GM12891 (cell line): ENCODE data around the gene CD226.

ENCODE experiments used
- POLR2A ChIP-seq: IDR thresholded peaks from 2 replicates; pipeline ENCODE4 v1.6.1; 2011; ENCODE audit warnings: low read depth, low read length, control low read depth
- POLR2AphosphoS5 ChIP-seq: IDR thresholded peaks from 2 replicates; pipeline ENCODE4 v1.6.1; 2011; ENCODE audit warnings: low read depth, low read length, control low read depth

- TF ChIP-seq POLR2A (no peak), POLR2AphosphoS5 (no peak)
Observed at GRCh38 chr18:69845593-69846506, 101.8 kb downstream of the CD226 start.
